HG03378 (cell line): ENCODE data around the gene PDX1.
A peak's percentile ranks its signal among the peaks of the same experiment; 100 is the strongest.

Experiments
- ATAC-seq: cut with Tn5 transposase; IDR thresholded peaks from one replicate; pipeline ENCODE4 v1.9.1; 2021; ENCODE audit warnings: mild to moderate bottlenecking, moderate library complexity; ENCODE audit not compliant: unreplicated experiment

Gene PDX1

GRCh38 chr13:27921961-27922882 is 2.4 kb downstream of the PDX1 start:
- ATAC-seq: no peak

GRCh38 chr13:27922883-27923612 is 3.2 kb downstream of the PDX1 start:
- no peak for ATAC-seq

- ATAC-seq: no peak
Measured at GRCh38 chr13:27923794-27924528, 4.2 kb downstream of the PDX1 start.

DNA sequence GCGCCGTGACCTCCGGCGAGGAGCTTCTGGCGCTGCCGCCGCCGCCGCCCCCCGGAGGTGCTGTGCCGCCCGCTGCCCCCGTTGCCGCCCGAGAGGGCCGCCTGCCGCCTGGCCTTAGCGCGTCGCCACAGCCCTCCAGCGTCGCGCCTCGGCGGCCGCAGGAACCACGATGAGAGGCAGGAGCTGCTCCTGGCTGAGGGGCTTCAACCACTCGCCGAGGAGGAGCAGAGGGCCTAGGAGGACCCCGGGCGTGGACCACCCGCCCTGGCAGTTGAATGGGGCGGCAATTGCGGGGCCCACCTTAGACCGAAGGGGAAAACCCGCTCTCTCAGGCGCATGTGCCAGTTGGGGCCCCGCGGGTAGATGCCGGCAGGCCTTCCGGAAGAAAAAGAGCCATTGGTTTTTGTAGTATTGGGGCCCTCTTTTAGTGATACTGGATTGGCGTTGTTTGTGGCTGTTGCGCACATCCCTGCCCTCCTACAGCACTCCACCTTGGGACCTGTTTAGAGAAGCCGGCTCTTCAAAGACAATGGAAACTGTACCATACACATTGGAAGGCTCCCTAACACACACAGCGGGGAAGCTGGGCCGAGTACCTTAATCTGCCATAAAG is 4.8 kb downstream of the PDX1 start:
- ATAC-seq: no peak

DNA sequence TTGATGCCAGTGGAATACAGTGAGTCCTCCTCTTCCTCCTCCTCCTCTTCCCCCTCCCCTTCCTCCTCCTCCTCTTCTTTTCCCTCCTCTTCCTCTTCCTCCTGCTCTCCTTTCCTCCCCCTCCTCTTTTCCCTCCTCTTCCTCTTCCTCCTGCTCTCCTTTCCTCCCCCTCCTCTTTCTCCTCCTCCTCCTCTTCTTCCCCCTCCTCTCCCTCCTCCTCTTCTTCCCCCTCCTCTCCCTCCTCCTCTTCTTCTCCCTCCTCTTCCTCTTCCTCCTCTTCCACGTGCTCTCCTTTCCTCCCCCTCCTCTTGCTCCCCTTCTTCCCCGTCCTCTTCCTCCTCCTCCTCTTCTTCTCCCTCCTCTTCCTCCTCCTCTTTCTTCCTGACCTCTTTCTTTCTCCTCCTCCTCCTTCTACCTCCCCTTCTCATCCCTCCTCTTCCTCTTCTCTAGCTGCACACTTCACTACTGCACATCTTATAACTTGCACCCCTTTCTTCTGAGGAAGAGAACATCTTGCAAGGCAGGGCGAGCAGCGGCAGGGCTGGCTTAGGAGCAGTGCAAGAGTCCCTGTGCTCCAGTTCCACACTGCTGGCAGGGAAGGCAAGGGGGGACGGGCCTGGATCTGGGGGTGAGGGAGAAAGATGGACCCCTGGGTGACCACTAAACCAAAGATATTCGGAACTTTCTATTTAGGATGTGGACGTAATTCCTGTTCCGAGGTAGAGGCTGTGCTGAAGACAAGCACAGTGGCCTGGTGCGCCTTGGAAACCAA is 5.6 kb downstream of the PDX1 start:
- no peak for ATAC-seq

DNA sequence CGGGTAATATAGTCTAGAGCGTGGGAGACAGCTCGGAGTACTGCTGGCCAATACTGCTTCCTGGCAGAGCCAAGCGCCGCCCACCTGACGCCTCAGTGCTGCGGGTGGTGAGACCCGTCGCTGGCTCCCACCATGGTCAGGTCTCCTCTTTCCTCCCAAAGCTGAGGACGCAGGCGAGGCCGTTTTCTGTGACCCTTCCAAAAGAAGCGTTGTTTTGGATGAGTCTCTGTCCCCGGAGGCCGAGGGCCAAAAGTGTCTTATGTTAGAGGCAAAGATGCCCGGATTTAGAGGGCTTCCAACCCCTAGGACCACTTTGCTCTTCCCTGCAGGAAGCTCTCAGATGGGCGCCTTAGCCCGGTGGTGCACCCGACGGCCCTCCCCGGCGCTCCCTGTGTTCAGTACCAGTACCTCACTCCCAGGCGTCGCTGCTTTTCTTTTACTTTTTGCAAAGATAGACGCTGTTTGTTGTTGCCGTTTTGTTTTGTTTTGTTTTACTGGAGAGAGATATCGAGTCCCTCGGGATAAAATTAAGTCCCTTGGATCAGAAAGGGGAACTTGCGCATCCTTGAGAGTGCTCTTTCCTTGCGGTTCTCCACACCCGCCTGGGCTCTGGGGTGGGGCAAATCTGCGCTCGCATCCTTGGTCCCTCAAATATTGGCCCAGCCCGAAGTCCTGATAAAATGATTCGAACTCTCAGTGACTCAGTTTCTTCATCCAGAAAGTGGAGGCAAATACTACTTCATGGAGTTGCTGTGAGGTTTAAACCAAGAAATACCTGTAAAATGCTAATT is 7.0 kb downstream of the PDX1 start:
- no peak for ATAC-seq

GRCh38 chr13:27927444-27928352 is 7.9 kb downstream of the PDX1 start:
- no peak for ATAC-seq

DNA sequence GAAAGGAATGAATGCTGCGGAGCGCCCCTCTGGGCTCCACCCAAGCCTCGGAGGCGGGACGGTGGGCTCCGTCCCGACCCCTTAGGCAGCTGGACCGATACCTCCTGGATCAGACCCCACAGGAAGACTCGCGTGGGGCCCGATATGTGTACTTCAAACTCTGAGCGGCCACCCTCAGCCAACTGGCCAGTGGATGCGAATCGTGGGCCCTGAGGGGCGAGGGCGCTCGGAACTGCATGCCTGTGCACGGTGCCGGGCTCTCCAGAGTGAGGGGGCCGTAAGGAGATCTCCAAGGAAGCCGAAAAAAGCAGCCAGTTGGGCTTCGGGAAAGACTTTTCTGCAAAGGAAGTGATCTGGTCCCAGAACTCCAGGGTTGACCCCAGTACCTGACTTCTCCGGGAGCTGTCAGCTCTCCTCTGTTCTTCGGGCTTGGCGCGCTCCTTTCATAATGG is 8.6 kb downstream of the PDX1 start:
- no peak for ATAC-seq

DNA sequence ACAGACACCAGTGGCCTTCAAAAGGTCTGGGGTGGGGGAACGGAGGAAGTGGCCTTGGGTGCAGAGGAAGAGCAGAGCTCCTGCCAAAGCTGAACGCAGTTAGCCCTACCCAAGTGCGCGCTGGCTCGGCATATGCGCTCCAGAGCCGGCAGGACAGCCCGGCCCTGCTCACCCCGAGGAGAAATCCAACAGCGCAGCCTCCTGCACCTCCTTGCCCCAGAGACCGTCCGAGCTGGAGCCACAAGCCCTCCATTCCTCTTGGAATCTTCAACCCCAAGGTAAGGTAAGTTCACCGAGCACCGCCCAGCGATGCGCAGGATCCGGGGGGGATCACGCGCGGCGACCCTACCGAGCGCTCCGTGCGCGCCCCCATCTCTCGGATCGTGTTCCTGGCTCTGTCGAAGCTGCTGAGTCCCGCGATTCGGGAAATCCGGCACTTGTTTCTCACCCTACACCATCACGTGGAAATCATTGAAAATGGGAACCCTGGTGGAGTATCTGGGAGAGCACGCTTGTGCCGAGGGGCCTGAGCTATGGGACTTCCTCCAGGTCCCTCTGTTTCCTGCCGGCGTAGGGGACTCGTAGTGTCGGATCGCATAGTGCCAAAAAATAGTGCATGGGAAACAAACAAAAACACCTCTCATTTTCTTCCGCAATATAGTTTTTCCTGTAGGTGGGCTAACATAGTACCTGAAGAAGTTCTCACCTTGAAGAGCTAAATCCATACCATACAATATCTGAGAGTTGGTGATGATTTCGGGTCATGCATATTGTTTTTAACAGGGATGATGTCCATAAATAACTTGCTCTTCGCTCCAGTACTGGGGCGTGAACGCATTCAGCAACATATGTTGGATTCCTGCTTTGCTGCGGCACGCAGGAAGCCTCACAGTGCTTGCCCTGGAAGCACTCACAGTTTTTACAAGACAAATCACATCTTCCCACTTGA is 9.3 kb downstream of the PDX1 start:
- no peak for ATAC-seq

DNA sequence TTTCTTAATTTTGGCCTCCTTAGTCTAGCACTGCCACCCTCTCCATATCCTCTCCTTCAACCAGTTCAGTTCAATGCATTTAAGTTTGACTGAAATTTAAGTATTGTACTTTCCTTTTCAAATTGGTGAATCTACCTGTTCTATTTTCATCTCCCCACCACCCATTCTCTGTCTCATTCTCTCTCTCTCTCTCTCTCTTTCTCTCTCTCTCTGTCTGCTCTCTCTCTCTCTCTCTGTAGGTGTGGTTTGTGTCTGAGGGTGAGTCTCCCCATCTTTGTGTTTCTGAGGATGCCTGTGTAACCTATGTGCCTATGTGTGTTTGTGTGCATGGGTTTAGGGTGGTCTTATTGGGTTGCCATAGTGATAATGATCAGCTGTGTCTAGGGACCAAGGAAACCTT is 10.1 kb downstream of the PDX1 start:
- no peak for ATAC-seq

- no peak for ATAC-seq
Measured at GRCh38 chr13:27933118-27933517, 13.3 kb downstream of the PDX1 start.

- ATAC-seq: no peak
Measured at GRCh38 chr13:27933580-27934328, 14.0 kb downstream of the PDX1 start.

DNA sequence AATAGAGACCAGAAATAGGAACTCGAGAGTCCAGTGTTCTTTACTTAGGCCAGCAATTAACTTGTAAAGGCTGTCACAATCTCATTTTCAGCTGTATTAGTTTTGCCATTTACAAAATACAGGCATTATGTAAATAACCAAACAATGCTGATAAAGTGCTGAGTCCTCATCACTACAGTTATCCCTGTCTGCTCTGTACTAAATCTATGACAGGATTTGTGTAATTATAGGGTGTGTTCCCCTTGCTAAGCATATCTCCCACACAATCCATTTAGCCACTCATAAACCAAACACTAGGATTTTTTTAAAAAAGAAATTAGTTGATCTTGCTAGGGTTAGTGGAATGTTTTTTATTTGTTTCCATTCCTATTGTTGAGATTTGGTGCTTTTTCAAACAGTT is 23.2 kb downstream of the PDX1 start:
- ATAC-seq: no peak

DNA sequence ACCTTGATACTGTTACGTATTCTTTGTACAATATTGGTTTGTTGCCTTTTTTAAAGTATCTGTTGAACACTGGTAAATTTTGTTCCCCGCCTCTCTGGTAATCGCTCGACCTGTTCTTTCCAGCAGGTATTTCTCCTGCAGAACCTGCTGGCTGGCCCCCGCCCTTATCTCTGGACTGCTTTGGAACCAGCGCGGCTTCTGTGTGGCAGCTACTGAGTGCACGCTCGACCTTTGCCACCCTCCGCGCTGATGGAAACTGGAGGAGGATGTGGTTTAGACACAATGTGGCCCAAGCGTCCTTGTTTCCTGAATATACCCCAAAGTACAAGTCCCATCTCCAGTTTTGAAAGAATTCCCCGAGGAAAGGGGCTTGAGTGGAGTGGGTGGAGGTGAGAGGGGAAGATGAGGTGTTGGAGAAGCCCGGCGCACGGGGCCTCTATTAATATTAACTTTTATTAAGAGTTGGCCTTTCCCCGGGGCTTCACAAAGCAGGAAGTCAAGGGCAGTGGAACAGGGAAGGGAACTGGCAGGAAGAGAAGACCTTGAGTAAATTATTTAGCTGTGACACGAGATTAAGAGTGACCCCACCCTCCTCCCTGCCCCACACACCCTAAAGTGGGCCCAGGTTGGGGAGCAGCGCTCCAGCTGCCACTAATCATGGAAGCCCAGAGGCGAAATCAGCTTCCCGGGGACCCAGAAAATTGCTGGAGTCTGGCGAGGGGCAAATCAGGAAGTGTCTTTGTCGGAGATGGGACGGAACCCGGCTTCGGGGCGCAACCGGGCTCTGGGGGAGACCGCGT is 33.3 kb downstream of the PDX1 start:
- ATAC-seq: no peak

DNA sequence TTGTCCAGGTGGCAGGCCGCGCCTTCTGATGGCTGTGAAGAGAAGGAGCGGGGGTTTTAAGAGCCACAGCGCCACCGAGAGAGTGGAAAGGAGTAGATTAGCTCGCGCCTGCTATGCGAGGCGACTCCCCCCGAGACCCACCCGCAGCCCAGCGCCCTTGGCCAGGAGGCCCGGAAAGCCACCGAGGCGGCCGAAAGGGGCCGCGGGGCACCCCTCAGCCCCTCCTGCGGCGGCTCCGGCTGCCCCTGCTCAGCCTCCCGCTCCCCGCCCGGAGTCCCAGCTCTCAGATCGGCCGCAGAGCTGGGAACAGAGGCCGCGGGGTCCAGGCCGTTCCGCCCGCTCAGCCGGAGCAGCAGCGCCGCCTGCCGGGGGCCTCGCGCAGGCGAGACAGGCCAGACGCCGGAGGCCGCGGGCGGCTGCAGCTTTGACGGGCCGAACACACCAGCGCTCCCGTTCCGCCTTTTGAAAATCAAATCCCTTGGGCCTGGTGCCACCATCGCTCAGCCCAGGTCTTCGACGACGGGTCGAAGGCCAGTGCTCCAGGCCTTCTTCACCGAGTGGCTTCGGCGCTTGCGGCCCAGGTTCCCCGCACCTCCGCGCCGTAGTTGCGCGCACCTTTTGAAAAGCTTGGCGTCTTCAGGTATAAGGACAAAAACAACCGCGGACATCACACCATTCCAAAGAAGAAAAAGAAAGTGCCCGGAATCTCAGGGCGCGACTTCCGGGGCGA is 34.0 kb downstream of the PDX1 start:
- peak; percentile 60 for ATAC-seq
